HG02763 (cell line): ENCODE measurements around the gene OR6C65.
"Not testable (repeated sequence)": the region's sequence is repeated elsewhere in the genome, so short reads cannot be mapped to it uniquely, and the experiment has no call there.

Source experiments
- ATAC-seq: cut with Tn5 transposase; IDR thresholded peaks from one replicate; pipeline ENCODE4 v1.9.1; 2021; ENCODE audit warnings: mild to moderate bottlenecking, moderate library complexity; ENCODE audit not compliant: unreplicated experiment

OR6C65 gene

GRCh38 chr12:55400229-55400628 lies at the start of gene OR6C65:
OR6C65 (plus strand) TSS chr12:55400529; CDS start chr12:55400529, 0 bp downstream.
- ATAC-seq = no peak

- ATAC-seq = not testable (repeated sequence)
These were observed 45.0 kb upstream of the OR6C65 start for GRCh38 chr12:55355338-55355737.

- ATAC-seq = no peak
These were observed 37.7 kb upstream of the OR6C65 start, which contains the start of gene OR6C75 for GRCh38 chr12:55362675-55363074. OR6C75 (plus strand) TSS chr12:55362975; CDS start chr12:55365111, 2,136 bp downstream.

GRCh38 chr12:55365086-55365485 lies 35.2 kb upstream of the OR6C65 start:
- no peak for ATAC-seq

GRCh38 chr12:55372521-55372920 lies 27.8 kb upstream of the OR6C65 start:
- no peak for ATAC-seq

- ATAC-seq = no peak
These were observed 14.4 kb upstream of the OR6C65 start for GRCh38 chr12:55385891-55386290.

GRCh38 chr12:55392032-55392795 lies 8.1 kb upstream of the OR6C65 start:
- no peak for ATAC-seq

GRCh38 chr12:55396326-55396725 lies 4.0 kb upstream of the OR6C65 start:
- no peak for ATAC-seq

- ATAC-seq = no peak
These were observed 7.5 kb downstream of the OR6C65 start for GRCh38 chr12:55407866-55408265.

GRCh38 chr12:55409133-55409532 lies 8.8 kb downstream of the OR6C65 start:
- not testable (repeated sequence) for ATAC-seq

GRCh38 chr12:55412138-55412537 lies 11.8 kb downstream of the OR6C65 start:
- ATAC-seq = not testable (repeated sequence)

- ATAC-seq = not testable (repeated sequence)
These were observed 13.4 kb downstream of the OR6C65 start for GRCh38 chr12:55413498-55414388.

- ATAC-seq = not testable (repeated sequence)
These were observed 14.1 kb downstream of the OR6C65 start for GRCh38 chr12:55414396-55414823.

- not testable (repeated sequence) for ATAC-seq
These were observed 14.6 kb downstream of the OR6C65 start for GRCh38 chr12:55414889-55415288.

- ATAC-seq = no peak
These were observed 16.6 kb downstream of the OR6C65 start for GRCh38 chr12:55416961-55417360.

GRCh38 chr12:55420307-55420962 lies 20.1 kb downstream of the OR6C65 start:
- ATAC-seq = no peak

GRCh38 chr12:55425954-55426353 lies 25.6 kb downstream of the OR6C65 start, which contains the start of gene OR6C76:
OR6C76 (plus strand) TSS chr12:55426254; CDS start chr12:55426254, 0 bp downstream.
- no peak for ATAC-seq

- no peak for ATAC-seq
These were observed 28.3 kb downstream of the OR6C65 start for GRCh38 chr12:55428331-55429243.

GRCh38 chr12:55441233-55441632 lies 40.9 kb downstream of the OR6C65 start:
- not testable (repeated sequence) for ATAC-seq

GRCh38 chr12:55443776-55444175 lies 43.4 kb downstream of the OR6C65 start, which contains the start of gene OR6C2:
OR6C2 (plus strand) TSS chr12:55444076; CDS start chr12:55452214, 8,138 bp downstream.
- no peak for ATAC-seq
